ENCODE measurements around the gene KRTAP29-1.

GRCh38 chr17:41315814-41316445 is 13.3 kb upstream of the KRTAP29-1 start:
- TF ChIP-seq EZH2 (IDR thresholded peaks at IDR 0.05; ENCODE audit: low read depth, unreplicated experiment) (no peak), POLR2AphosphoS5 (IDR thresholded peaks at IDR 0.05; ENCODE audit: low read depth) (no peak), CREB1 (CRISPR knock-in tag; IDR thresholded peaks at IDR 0.05; ENCODE audit: low read depth) (no peak), EZH2phosphoT487 (IDR thresholded peaks at IDR 0.05; ENCODE audit: unreplicated experiment) (no peak)
- TF ChIP-seq, protein P1, sequence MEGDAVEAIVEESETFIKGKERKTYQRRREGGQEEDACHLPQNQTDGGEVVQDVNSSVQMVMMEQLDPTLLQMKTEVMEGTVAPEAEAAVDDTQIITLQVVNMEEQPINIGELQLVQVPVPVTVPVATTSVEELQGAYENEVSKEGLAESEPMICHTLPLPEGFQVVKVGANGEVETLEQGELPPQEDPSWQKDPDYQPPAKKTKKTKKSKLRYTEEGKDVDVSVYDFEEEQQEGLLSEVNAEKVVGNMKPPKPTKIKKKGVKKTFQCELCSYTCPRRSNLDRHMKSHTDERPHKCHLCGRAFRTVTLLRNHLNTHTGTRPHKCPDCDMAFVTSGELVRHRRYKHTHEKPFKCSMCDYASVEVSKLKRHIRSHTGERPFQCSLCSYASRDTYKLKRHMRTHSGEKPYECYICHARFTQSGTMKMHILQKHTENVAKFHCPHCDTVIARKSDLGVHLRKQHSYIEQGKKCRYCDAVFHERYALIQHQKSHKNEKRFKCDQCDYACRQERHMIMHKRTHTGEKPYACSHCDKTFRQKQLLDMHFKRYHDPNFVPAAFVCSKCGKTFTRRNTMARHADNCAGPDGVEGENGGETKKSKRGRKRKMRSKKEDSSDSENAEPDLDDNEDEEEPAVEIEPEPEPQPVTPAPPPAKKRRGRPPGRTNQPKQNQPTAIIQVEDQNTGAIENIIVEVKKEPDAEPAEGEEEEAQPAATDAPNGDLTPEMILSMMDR (conservative IDR thresholded peaks at IDR 0.05; ENCODE audit: low read depth in 2 of 2) = no peak
- TF ChIP-seq, protein P2, sequence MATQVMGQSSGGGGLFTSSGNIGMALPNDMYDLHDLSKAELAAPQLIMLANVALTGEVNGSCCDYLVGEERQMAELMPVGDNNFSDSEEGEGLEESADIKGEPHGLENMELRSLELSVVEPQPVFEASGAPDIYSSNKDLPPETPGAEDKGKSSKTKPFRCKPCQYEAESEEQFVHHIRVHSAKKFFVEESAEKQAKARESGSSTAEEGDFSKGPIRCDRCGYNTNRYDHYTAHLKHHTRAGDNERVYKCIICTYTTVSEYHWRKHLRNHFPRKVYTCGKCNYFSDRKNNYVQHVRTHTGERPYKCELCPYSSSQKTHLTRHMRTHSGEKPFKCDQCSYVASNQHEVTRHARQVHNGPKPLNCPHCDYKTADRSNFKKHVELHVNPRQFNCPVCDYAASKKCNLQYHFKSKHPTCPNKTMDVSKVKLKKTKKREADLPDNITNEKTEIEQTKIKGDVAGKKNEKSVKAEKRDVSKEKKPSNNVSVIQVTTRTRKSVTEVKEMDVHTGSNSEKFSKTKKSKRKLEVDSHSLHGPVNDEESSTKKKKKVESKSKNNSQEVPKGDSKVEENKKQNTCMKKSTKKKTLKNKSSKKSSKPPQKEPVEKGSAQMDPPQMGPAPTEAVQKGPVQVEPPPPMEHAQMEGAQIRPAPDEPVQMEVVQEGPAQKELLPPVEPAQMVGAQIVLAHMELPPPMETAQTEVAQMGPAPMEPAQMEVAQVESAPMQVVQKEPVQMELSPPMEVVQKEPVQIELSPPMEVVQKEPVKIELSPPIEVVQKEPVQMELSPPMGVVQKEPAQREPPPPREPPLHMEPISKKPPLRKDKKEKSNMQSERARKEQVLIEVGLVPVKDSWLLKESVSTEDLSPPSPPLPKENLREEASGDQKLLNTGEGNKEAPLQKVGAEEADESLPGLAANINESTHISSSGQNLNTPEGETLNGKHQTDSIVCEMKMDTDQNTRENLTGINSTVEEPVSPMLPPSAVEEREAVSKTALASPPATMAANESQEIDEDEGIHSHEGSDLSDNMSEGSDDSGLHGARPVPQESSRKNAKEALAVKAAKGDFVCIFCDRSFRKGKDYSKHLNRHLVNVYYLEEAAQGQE (IDR thresholded peaks at IDR 0.05; ENCODE audit: unreplicated experiment) = no peak
